Uterus (tissue), 4 donors: ENCODE data around the gene HDAC1. TPM values are rescaled to one million over a fixed set of nuclear protein-coding genes. Genes with fewer than 3 reads are reported as not detected.
"Not testable (repeated sequence)": the region's sequence is repeated elsewhere in the genome, so short reads cannot be mapped to it uniquely, and the experiment has no call there.

Experiments
- DNase-seq, 2 donors: peaks; one replicate each; pipeline ENCODE4 v3.0.0-alpha.2; 2019 to 2020
- H3K27ac ChIP-seq, 2 donors: fragments of 200-600 bp; sonication (generic); 1 replicate in 1 of 2; 2 replicates in 1 of 2; pipeline ENCODE4 v1.5.1; 2016 to 2018
- H3K27me3 ChIP-seq, 2 donors: fragments of 200-600 bp; sonication (generic); one replicate each; pipeline ENCODE4 v1.5.1; 2018 to 2019; ENCODE audit warnings: control low read depth in 1 of 2
- H3K36me3 ChIP-seq, 2 donors: fragments of 200-600 bp; sonication (generic); one replicate each; pipeline ENCODE4 v1.5.1; 2019; ENCODE audit warnings: control low read depth in 1 of 2
- H3K4me1 ChIP-seq, 2 donors: fragments of 200-600 bp; sonication (generic); one replicate each; pipeline ENCODE4 v1.5.1; 2018 to 2019; ENCODE audit warnings: control low read depth in 1 of 2
- H3K4me3 ChIP-seq, 2 donors: fragments of 200-600 bp; sonication (generic); 1 replicate in 1 of 2; 2 replicates in 1 of 2; pipeline ENCODE4 v1.5.1; 2018 to 2019; ENCODE audit warnings: mild to moderate bottlenecking in 1 of 2
- H3K9me3 ChIP-seq, 2 donors: fragments of 200-600 bp; sonication (generic); one replicate each; pipeline ENCODE4 v1.5.1; 2019; ENCODE audit warnings: control low read depth in 1 of 2
- POLR2A ChIP-seq, 2 donors: fragments of 450-650 bp; IDR thresholded peaks; one replicate each; pipeline ENCODE4 v1.6.1; 2016; ENCODE audit warnings: antibody characterized with exemption in 2 of 2, mild to moderate bottlenecking in 1 of 2, moderate library complexity in 1 of 2
- intact Hi-C: fragments of 100-400 bp; cut with DNase I; formaldehyde crosslinking; loops from one replicate; pipeline ENCODE4 v1.15.1; 2023; ENCODE audit warnings: low total_unique reads
- total RNA-seq, 4 donors: library from RNA; depleted of rRNA in 3 of 4; stranded (reverse); fragments of >200 nt in 3 of 4; gene quantifications; one replicate each; pipeline versions ENCODE4 v1.1.0 to v1.2.4, GENCODE V29; 2014 to 2023
- TF ChIP-seq, protein P1 (sequence below), 4 experiments: fragments of 200-600 bp in 2 of 4; fragments of 450-650 bp in 2 of 4; sonication (generic) in 2 of 4; IDR thresholded peaks; one replicate each; pipeline ENCODE4 v1.5.1; 2016 to 2019; ENCODE audit warnings: antibody characterized with exemption in 4 of 4, mild to moderate bottlenecking in 2 of 4, moderate library complexity in 1 of 4
- donor health status: DM: yes; HTN: yes; CAD: no.

The HDAC1 gene
- total RNA-seq, 4 donors from 2014 or later, result 27.4 to 161 (median 91.2) TPM

DNA sequence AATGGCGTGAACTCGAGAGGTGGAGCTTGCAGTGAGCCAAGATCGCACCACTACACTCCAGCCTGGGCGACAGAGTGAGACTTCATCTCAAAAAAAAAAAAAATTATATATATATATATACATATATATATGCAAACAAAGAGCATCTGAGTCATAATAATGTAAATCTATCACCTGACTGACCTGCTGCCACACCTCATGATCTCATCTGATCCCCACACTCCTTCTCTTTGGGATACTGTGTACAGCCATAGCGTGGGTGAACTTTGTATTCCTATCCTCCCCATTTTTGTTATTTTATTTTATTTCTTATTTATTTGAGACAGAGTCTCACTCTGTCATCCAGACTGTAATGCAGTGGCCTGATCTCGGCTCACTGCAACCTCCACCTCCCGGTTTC lies 2.6 kb upstream of the HDAC1 start:
- no peak overlapping the region for H3K27ac ChIP-seq
- intact Hi-C loops, result no loop called here
- TF ChIP-seq, protein P1, sequence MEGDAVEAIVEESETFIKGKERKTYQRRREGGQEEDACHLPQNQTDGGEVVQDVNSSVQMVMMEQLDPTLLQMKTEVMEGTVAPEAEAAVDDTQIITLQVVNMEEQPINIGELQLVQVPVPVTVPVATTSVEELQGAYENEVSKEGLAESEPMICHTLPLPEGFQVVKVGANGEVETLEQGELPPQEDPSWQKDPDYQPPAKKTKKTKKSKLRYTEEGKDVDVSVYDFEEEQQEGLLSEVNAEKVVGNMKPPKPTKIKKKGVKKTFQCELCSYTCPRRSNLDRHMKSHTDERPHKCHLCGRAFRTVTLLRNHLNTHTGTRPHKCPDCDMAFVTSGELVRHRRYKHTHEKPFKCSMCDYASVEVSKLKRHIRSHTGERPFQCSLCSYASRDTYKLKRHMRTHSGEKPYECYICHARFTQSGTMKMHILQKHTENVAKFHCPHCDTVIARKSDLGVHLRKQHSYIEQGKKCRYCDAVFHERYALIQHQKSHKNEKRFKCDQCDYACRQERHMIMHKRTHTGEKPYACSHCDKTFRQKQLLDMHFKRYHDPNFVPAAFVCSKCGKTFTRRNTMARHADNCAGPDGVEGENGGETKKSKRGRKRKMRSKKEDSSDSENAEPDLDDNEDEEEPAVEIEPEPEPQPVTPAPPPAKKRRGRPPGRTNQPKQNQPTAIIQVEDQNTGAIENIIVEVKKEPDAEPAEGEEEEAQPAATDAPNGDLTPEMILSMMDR (IDR thresholded peaks at IDR 0.05), result no peak
- no peak for DNase-seq
- H3K27me3 ChIP-seq, result no peaks in the 10 kb centered on the region
- H3K9me3 ChIP-seq, result no peaks in the 10 kb centered on the region
- no peak overlapping the region for H3K4me3 ChIP-seq
- H3K4me1 ChIP-seq, result no peaks in the 10 kb centered on the region
- no peaks in the 10 kb centered on the region for H3K36me3 ChIP-seq

DNA sequence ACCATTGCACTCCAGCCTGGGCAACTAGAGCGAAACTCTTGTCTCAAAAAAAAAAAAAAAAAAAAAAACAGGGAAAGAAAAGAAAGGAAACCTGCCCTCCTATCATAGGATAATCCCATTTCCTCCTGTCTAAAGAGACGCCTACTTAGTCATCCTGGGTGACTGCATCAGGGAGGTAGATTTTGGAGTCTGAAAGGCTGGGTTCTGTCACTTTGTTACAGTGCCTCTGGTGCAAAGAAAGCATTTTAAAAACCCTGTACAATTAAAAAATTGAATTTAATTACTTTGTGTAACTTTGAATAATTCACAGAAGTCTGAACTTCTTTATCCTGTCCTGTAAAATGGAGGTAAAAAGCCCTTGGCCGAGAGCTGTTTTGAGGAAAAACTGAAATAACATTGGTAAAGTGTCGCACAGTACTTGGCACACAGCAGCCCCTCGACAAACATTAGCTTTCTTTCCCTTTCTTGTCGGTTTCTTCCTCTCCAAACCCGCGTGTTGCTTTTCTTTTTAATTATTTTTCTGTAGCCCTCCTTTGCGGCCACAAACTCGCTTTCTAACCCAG lies 657 bp upstream of the HDAC1 start:
- Histone ChIP-seq H3K4me1 (no peaks in the 10 kb centered on the region), H3K27ac (peak overlapping the region; percentile 86 to 89), H3K4me3 (peak overlapping the region; percentile 82 to 96), H3K36me3 (no peaks in the 10 kb centered on the region), H3K27me3 (no peaks in the 10 kb centered on the region), H3K9me3 (no peaks in the 10 kb centered on the region)
- intact Hi-C loops, result no loop called here
- TF ChIP-seq, protein P1 (IDR thresholded peaks at IDR 0.05), result no peak
- TF ChIP-seq POLR2A (IDR thresholded peaks at IDR 0.05), result no peak
- DNase-seq, result no peak

DNA sequence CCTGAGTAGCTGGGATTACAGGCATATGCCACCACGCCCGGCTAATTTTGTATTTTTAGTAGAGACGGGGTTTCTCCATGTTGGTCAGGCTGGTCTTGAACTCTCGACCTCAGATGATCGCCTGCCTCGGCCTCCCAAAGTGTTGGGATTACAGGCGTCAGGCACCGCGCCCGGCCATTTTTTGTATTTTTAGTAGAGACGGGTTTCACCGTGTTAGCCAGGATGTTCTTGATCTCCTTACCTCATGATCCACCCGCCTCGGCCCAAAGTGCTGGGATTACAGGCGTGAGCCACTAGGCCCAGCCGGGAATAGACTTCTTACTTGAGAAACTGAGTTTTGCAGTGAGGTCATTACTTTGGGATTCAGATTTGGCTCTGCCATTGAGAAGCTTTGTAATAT lies 6.3 kb downstream of the HDAC1 start:
- H3K27ac ChIP-seq, H3K27me3 ChIP-seq, intact Hi-C loops, H3K4me1 ChIP-seq, H3K36me3 ChIP-seq, H3K4me3 ChIP-seq, H3K9me3 ChIP-seq, DNase-seq: not testable (repeated sequence)

DNA sequence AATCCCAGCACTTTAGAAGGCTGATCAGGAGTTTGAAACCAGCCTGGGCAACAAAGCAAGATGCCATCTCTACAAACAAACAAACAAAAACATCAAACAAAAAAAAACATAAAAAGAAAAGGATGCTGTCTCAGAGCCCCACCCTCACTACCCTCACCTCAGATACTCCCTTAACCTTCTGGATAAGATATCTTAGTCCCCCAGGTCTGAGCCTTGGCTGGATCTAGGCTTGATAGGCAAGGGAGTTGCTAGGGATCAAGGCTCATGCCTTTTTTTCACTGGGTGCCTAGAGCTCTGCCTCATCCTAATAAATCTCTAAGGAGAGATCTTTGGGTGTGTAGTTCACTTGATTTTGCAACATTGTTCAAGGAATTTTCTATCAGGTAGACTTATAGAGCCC lies 7.4 kb downstream of the HDAC1 start:
- Histone ChIP-seq H3K27ac (no peak overlapping the region), H3K36me3 (no peaks in the 10 kb centered on the region), H3K4me3 (no peak overlapping the region), H3K9me3 (no peaks in the 10 kb centered on the region), H3K4me1 (no peaks in the 10 kb centered on the region), H3K27me3 (no peaks in the 10 kb centered on the region)
- TF ChIP-seq, protein P1 (IDR thresholded peaks at IDR 0.05), result no peak
- no peak for TF ChIP-seq POLR2A (IDR thresholded peaks at IDR 0.05)
- no peak for DNase-seq
- intact Hi-C loops, result no loop called here

DNA sequence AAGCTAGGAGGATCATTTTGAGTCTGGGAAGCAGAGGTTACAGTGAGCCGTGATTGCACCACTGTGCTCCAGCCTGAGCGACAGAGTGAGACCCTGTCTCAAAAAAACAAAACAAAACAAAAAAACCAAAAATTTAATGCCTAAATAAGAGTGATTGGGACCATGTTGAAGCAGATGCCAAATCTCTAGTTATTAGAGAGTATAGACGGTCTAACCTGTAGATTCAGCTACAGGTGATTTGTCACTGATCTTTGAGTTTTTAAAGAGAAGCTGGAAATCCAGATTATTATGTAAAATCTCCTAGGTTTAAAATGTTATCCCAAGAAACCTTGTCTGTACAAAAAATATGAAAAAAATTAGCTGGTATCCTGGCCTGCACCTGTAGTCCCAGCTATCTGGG lies 11.5 kb downstream of the HDAC1 start:
- no peak for DNase-seq
- no peaks in the 10 kb centered on the region for H3K36me3 ChIP-seq
- H3K27ac ChIP-seq, result no peak overlapping the region
- TF ChIP-seq, protein P1 (IDR thresholded peaks at IDR 0.05), result no peak
- TF ChIP-seq POLR2A (IDR thresholded peaks at IDR 0.05), result no peak
- no peaks in the 10 kb centered on the region for H3K9me3 ChIP-seq
- intact Hi-C loops, result no loop called here
- H3K27me3 ChIP-seq, result no peaks in the 10 kb centered on the region
- H3K4me1 ChIP-seq, result no peaks in the 10 kb centered on the region
- H3K4me3 ChIP-seq, result no peak overlapping the region
